Ishikawa (cell line): ENCODE measurements around the gene ATP2A3.

Experiments
- CREB1 ChIP-seq: IDR thresholded peaks from 2 replicates; pipeline ENCODE4 v1.6.1; 2012; ENCODE audit warnings: low read depth
- EP300 ChIP-seq: IDR thresholded peaks from 2 replicates; pipeline ENCODE4 v1.6.1; 2012; ENCODE audit warnings: borderline replicate concordance
- FOXM1 ChIP-seq: IDR thresholded peaks from 2 replicates; pipeline ENCODE4 v1.6.1; 2012; ENCODE audit warnings: low read depth, borderline replicate concordance
- NFIC ChIP-seq: IDR thresholded peaks from 2 replicates; pipeline ENCODE4 v1.6.1; 2012
- RAD21 ChIP-seq: IDR thresholded peaks from 2 replicates; pipeline ENCODE4 v1.6.1; 2012; ENCODE audit warnings: low read depth
- TAF1 ChIP-seq: IDR thresholded peaks from 2 replicates; pipeline ENCODE4 v1.6.1; 2012; ENCODE audit warnings: low read depth, mild to moderate bottlenecking
- TCF12 ChIP-seq: IDR thresholded peaks from 2 replicates; pipeline ENCODE4 v1.6.1; 2012; ENCODE audit warnings: low read depth
- YY1 ChIP-seq: IDR thresholded peaks from 2 replicates; pipeline ENCODE4 v1.6.1; 2012; ENCODE audit warnings: low read depth
- ZBTB7A ChIP-seq: IDR thresholded peaks from 2 replicates; pipeline ENCODE4 v1.6.1; 2012; ENCODE audit warnings: low read depth
- TF ChIP-seq, protein P1 (sequence below): IDR thresholded peaks from 2 replicates; pipeline ENCODE4 v1.6.1; 2012
- TF ChIP-seq, protein P2 (sequence below): IDR thresholded peaks from 2 replicates; pipeline ENCODE4 v1.6.1; 2012; ENCODE audit warnings: low read depth, mild to moderate bottlenecking
- TF ChIP-seq, protein P3 (sequence below): IDR thresholded peaks from 2 replicates; pipeline ENCODE4 v1.6.1; 2012

DNA sequence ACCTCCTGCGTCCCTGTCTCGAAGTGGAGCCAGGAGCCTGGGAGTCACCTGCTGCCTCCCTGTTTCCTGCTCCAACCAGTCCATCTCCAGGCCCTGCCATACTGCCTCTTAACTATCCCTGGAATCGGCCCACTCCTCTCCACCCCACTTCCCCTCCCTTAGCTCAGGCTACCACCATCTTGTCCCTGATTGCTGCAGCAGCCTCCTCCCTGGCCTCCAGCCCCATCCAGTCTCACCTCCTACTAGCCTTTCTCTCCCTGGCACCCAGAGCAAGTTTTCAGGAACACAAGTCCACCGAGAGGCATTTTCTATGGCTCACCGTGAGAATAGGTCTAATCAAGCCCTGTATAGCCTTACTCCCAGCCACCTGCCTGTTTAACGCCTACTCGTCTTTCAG lies 70.5 kb downstream of the ATP2A3 start:
- no peak for TF ChIP-seq FOXM1
- TF ChIP-seq, protein P1, sequence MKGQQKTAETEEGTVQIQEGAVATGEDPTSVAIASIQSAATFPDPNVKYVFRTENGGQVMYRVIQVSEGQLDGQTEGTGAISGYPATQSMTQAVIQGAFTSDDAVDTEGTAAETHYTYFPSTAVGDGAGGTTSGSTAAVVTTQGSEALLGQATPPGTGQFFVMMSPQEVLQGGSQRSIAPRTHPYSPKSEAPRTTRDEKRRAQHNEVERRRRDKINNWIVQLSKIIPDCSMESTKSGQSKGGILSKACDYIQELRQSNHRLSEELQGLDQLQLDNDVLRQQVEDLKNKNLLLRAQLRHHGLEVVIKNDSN, result no peak
- TF ChIP-seq EP300, result no peak
- TF ChIP-seq, protein P2, sequence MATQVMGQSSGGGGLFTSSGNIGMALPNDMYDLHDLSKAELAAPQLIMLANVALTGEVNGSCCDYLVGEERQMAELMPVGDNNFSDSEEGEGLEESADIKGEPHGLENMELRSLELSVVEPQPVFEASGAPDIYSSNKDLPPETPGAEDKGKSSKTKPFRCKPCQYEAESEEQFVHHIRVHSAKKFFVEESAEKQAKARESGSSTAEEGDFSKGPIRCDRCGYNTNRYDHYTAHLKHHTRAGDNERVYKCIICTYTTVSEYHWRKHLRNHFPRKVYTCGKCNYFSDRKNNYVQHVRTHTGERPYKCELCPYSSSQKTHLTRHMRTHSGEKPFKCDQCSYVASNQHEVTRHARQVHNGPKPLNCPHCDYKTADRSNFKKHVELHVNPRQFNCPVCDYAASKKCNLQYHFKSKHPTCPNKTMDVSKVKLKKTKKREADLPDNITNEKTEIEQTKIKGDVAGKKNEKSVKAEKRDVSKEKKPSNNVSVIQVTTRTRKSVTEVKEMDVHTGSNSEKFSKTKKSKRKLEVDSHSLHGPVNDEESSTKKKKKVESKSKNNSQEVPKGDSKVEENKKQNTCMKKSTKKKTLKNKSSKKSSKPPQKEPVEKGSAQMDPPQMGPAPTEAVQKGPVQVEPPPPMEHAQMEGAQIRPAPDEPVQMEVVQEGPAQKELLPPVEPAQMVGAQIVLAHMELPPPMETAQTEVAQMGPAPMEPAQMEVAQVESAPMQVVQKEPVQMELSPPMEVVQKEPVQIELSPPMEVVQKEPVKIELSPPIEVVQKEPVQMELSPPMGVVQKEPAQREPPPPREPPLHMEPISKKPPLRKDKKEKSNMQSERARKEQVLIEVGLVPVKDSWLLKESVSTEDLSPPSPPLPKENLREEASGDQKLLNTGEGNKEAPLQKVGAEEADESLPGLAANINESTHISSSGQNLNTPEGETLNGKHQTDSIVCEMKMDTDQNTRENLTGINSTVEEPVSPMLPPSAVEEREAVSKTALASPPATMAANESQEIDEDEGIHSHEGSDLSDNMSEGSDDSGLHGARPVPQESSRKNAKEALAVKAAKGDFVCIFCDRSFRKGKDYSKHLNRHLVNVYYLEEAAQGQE, result no peak
- no peak for TF ChIP-seq ZBTB7A
- no peak for TF ChIP-seq RAD21
- TF ChIP-seq TAF1, result no peak
- TF ChIP-seq, protein P3, sequence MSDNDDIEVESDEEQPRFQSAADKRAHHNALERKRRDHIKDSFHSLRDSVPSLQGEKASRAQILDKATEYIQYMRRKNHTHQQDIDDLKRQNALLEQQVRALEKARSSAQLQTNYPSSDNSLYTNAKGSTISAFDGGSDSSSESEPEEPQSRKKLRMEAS, result no peak
- no peak for TF ChIP-seq CREB1
- no peak for TF ChIP-seq YY1
- no peak for TF ChIP-seq NFIC
- no peak for TF ChIP-seq TCF12
